GM12801 (cell line): ENCODE data around the gene NTM.

ENCODE experiments used
- TF ChIP-seq, protein P1 (sequence below): IDR thresholded peaks from one replicate; pipeline ENCODE4 v1.5.1; 2011; ENCODE audit warnings: control low read depth; ENCODE audit not compliant: insufficient read length; ENCODE audit errors: extremely low read depth

NTM gene

DNA sequence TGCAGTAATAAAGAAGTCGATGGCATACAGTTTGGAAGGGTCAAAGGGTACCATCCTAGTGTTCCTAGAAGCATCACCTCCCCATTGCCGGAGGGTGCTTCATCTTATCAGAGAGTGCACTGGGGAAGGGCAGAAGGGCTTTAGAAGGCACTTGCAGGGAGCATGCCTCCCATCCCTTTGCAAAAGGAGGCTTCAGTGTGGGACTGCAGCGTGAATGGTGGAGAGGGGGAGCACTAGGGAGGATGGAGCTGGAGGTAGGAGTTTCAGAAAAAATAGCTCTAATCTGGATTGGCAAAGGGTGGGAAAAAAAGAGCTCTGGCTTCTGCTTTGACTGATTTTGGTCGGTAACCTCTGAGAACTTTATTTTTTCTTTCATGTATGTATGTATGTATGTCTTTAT lies 5.0 kb downstream of the NTM start:
- TF ChIP-seq, protein P1, sequence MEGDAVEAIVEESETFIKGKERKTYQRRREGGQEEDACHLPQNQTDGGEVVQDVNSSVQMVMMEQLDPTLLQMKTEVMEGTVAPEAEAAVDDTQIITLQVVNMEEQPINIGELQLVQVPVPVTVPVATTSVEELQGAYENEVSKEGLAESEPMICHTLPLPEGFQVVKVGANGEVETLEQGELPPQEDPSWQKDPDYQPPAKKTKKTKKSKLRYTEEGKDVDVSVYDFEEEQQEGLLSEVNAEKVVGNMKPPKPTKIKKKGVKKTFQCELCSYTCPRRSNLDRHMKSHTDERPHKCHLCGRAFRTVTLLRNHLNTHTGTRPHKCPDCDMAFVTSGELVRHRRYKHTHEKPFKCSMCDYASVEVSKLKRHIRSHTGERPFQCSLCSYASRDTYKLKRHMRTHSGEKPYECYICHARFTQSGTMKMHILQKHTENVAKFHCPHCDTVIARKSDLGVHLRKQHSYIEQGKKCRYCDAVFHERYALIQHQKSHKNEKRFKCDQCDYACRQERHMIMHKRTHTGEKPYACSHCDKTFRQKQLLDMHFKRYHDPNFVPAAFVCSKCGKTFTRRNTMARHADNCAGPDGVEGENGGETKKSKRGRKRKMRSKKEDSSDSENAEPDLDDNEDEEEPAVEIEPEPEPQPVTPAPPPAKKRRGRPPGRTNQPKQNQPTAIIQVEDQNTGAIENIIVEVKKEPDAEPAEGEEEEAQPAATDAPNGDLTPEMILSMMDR = no peak

- TF ChIP-seq, protein P1 = no peak
Observed at GRCh38 chr11:131375915-131376314, 5.5 kb downstream of the NTM start.

DNA sequence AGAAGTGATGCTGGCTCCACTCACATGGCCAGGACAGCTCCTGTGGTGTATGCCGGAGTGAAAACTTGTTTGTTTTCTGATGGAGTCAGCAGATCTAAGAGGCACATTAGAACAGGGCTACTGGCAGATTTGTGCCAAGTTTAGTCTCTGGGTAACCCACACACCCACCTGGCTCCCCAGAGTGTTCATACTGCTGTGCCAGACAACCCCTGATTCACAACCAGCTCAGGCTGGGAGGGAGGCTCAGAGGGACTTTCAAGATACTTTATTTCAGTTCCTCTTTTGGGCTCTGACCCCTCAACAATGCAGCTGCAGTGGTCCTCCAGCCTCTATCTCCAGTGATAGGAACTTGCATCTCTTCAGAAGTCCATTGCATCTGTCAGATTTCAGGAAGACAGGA lies 8.5 kb downstream of the NTM start:
- TF ChIP-seq, protein P1 = no peak

GRCh38 chr11:131385763-131386390 lies 15.5 kb downstream of the NTM start:
- TF ChIP-seq, protein P1 = no peak

DNA sequence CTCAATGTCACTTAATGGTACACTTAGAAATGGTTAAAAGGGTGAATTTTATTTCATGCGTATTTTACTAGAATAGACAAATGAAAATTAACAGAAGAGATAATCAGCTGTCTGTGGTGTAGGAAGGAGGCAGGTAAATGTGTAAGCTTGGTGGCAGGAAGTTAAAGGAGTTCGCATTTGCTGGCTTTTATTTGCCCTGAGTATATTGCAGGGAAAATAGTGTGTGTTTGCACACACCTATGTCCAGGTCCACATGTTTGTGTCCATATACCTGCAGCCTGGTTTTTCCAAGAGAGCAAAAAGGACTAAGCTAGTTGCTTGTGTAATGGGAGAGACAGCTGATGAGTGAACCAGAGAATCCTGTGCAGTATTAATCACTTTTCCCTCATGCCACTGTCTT lies 16.0 kb downstream of the NTM start:
- TF ChIP-seq, protein P1 = no peak

DNA sequence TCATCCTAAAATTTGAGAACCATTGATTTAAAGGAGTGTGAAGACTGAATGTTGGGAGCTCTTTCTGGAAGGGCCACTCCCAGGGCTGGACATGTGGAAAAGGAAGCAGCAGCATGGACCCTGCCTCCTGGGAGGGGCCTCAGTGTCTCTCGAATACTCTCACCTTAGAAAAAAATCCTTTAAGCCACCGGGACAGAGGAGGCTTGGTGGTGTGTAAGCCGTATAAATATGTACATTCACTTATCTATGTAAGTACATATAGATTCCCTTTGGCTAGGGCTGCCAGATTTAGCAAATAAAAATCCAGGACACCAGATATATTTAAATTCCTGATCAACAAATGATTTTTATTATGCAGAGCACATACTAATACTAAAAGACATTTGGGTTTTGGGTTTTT lies 17.6 kb downstream of the NTM start:
- TF ChIP-seq, protein P1 = no peak

GRCh38 chr11:131389582-131389981 lies 19.2 kb downstream of the NTM start:
- TF ChIP-seq, protein P1 = no peak
